Spleen (tissue), 7 donors: ENCODE results near the gene SEC22C.

Source experiments
- POLR2A ChIP-seq, 3 donors: fragments of 450-650 bp; IDR thresholded peaks; one replicate each; pipeline ENCODE4 v1.5.1; 2017; ENCODE audit warnings: antibody characterized with exemption in 3 of 3, mild to moderate bottlenecking in 1 of 3
- POLR2AphosphoS5 ChIP-seq, 3 donors: sonication (generic); formaldehyde crosslinking; IDR thresholded peaks; one replicate each; pipeline ENCODE4 v1.5.1; 2017; ENCODE audit warnings: antibody characterized with exemption in 3 of 3
- TF ChIP-seq, protein P1 (sequence below), 11 experiments: fragments of 200-600 bp in 7 of 11; fragments of 450-650 bp in 4 of 11; sonication (generic) in 4 of 11; IDR thresholded peaks in 8 of 11; conservative IDR thresholded peaks in 3 of 11; 1 replicate in 7 of 11; 2 replicates in 4 of 11; pipeline versions ENCODE4 v1.4.0 to v1.8.0; 2016 to 2021; ENCODE audit warnings: antibody characterized with exemption in 11 of 11, inconsistent platforms in 4 of 11, mild to moderate bottlenecking in 1 of 11
- donor health status: DM: no; HTN: no; CAD: no; lungs with moderate emphysema.
- donor health status: DM: no; HTN: no; CAD: no.
- donor health status: DM: no; HTN: no; CAD: no.

GRCh38 chr3:42550250-42550649, 31.5 kb downstream of the SEC22C start:
- TF ChIP-seq, protein P1, sequence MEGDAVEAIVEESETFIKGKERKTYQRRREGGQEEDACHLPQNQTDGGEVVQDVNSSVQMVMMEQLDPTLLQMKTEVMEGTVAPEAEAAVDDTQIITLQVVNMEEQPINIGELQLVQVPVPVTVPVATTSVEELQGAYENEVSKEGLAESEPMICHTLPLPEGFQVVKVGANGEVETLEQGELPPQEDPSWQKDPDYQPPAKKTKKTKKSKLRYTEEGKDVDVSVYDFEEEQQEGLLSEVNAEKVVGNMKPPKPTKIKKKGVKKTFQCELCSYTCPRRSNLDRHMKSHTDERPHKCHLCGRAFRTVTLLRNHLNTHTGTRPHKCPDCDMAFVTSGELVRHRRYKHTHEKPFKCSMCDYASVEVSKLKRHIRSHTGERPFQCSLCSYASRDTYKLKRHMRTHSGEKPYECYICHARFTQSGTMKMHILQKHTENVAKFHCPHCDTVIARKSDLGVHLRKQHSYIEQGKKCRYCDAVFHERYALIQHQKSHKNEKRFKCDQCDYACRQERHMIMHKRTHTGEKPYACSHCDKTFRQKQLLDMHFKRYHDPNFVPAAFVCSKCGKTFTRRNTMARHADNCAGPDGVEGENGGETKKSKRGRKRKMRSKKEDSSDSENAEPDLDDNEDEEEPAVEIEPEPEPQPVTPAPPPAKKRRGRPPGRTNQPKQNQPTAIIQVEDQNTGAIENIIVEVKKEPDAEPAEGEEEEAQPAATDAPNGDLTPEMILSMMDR (IDR thresholded peaks at IDR 0.05 in 8 of 11, conservative IDR thresholded peaks at IDR 0.05 in 3 of 11) = no peak
- no peak for TF ChIP-seq POLR2A (IDR thresholded peaks at IDR 0.05)
- TF ChIP-seq POLR2AphosphoS5 (IDR thresholded peaks at IDR 0.05) = no peak
